Cardiac septum (tissue), 1 donor: ENCODE results near the gene EFTUD2. TPM values are rescaled to one million over a fixed set of nuclear protein-coding genes. Genes with fewer than 3 reads are reported as not detected.

ENCODE experiments used
- DNase-seq: peaks from one replicate; pipeline ENCODE4 v3.0.0-alpha.2; 2020; ENCODE audit warnings: low spot score
- intact Hi-C: fragments of 100-400 bp; cut with DNase I; formaldehyde crosslinking; loops from one replicate; pipeline ENCODE4 v1.14.0; 2022
- total RNA-seq: library from RNA; stranded (reverse); fragmentation: NEBNext Ultra II Directional; extraction: Animal tissue kit (Norgen Biotek cat#: 25700); gene quantifications from one replicate; pipeline ENCODE4 v1.2.1, GENCODE V29; 2021
- donor health status: DM: no; HTN: no; CAD: no.

The EFTUD2 gene
- total RNA-seq, 1 donor from 2014 or later: 62.0 TPM

DNA sequence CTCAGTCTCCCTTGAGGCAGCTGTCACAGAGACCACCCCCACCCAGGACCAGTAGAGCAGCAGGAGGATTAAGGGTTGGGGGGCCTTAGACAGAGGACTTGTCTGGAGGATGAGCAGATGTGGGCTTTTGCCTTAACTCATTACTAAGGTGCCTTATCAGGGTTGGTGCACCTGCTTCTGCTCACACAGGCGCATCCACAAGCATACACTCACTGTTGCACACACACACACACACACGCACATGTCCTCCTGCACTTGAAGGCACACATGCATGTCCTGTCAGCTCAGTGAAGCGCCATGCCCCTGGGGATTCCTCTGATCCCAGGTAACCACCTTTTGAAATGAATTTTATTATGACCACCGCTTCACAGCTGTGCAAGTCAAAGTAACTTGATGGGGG, 14.9 kb upstream of the EFTUD2 start:
- no peak for DNase-seq
- intact Hi-C loops: no loop called here

DNA sequence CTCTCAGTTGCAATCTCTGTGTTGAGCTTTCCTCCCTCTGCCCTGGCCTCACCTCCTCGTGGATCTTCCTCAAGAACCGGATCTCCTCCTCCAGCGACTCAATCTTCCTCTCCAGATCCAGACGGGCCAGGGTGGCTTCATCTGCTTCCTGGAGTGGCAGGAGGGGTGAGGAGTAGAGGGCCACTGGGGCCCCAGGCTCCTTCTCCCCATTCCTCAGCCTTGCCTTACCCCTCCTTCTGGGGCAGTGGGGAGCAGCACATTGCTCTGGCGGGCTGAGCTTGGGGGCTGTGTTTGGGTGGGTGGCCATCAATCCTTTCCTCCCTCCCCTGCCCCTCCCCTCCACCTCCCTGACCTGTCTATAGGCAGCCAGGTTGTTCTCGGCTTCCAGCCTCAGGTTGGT, 14.4 kb upstream of the EFTUD2 start:
- DNase-seq: peak; percentile 43
- intact Hi-C loops: no loop called here

DNA sequence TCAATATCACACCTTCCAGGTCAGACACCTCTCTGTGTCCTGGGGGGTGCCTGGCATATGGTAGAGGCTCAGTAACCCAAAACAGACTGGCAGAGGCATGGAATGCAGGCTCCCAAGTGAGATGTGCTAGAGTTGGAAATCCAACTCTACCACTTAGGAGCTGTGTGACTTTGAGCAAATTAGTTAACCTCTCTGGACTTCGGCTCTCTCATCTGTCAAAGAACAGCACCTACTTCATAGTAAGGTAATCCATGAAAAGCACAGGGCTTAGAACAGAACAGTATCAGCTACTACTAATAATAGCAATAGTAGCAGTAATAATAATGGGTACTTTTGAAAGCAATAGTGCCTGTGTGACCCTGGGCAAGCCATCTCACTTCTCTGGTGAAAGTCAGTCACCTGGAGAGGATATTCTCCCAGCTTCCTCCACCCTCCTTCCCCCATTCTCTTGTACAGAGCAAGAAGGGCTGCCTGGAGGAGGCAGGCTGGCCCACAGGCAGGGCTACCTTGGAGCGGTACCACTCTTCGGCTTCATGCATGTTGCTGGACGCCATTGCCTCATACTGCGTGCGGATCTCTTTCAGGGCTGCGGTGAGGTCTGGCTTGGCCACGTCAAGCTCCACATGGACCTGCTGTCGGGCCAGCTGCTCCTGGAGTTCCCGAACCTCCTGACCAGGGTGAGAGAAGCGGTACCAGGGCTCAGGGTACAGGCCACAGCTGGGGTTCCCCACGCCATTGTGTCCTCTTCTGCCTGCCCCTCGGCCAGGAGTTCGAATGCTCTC, 13.7 kb upstream of the EFTUD2 start:
- intact Hi-C loops: no loop called here
- peak; percentile 69 for DNase-seq

DNA sequence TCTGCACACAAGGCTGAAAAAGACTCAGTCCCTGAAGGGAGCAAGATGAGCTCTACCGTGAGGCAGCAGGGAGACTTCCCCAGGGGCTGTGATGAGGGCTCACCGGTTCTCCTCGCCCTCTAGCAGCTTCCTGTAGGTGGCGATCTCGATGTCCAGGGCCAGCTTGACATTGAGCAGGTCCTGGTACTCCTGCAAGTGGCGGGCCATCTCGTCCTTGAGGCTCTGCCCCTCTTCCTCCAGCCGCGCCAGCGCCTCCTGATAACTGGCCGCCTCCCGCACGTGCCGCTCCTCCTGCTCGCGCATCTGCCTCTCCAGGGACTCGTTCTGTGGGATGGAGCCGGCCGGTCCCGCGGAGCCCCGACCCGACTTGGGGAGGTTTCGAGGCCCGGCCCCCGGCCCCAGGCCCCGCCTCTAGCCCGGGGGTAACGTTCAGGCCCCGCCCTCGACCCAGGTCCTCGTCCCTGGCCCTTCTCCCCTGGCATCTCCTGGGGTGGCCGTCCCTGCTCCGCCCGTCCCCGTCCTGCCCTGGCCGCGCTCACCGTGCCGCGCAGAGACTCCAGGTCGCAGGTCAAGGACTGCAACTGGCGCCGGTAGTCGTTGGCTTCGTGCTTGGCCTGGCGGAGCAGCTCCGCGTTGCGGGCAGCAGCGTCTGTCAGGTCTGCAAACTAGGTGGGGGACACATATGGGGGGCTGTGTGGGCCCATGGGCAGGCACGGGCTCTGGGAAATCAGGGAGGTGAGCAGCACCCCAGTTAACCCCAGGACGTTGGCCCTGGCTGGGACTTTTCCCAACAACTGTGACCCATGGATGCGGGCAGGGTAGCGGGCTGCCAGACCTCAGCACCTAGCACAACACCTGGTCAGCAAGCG, 12.1 kb upstream of the EFTUD2 start:
- DNase-seq: peak; percentile 83
- intact Hi-C loops: no loop called here

DNA sequence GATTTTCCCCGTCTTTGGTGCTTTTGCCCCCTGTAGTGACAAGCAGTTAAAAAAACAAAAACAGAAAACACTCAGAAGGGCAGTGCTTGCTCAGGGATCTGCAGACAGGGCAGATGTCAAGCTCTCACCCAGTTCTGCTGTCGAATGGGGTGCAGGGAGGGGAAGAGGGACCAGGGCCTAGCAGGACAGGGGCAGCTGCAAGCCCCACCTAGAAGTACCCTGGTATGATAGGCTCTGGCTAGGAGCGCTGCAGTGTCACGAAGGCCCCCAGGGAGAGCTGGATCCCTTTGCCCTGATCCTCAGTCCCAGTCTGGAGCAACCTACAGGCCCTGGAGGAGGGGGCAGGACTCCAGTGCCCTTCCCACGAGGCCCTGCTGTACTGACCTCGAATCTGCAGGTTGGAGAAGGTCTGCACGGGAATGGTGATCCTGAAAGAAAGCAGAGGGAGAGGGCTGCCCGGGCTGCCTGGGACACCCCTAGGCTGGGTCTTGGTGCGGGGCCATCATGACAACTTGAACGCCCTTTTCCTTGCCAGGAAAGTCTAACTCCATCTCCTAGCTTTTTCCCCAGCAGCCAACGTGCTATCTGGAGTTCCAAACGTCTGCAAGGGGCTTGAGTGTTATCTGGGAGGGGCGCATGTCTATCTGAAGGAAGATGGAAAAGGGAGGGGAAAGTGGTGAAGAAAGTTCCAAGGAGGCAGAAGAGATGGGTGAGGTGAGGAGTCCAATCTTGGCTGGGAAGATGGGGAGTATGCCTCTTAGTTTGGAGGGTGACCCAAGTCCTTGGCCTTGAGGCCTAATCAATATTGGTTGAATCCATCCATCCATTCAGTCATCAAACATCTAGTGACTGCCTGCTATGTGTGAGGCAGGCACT, 11.2 kb upstream of the EFTUD2 start:
- DNase-seq: no peak
- intact Hi-C loops: no loop called here

DNA sequence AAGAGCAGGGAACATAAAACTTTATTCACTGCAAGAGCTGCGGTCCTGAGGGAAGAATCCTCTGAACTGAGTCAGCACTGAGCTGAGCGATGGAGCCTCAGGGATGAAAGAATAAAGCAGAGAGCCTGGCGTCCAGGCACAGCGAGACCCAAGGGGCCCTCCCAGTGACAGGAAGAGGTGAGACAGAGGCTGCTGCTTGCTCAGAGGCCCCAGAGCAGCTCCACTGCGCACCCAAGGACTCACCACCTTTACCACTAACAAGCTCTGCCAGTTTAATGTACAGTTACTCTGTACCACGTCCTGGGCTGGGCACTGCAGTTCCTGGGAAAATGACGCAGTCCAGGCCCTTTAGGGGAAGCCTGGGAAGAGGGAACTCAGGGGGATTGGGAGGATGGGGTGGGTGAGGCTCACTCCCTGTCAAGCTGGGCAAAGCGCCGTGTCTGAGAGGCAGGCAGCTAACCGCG, 10.5 kb upstream of the EFTUD2 start:
- no peak for DNase-seq
- intact Hi-C loops: no loop called here

DNA sequence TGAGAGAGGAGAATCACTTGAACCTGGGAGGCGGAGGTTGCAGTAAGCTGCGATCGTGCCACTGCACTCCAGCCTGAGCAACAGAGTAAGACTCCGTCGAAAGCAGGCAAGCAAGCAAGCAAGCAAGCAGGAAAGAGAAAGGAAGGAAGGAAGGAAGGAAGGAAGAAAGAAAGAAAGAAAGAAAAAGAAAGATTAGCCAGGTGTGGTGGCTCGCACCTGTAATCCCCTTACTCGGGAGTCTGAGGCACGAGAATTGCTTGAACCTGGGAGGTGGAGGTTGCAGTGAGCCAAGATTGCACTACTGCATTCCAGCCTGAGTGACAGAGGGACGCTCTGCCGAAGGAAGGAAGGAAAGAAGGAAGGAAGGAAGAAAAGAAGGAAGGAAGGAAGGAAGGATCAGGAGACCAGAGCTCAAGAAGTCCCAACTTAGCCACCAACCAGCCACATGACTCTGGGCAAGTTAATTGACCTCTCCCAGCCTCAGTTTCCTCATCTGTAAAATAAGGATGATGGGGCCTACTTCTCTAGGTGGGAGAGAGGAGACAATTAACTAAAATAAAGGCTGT, 9.6 kb upstream of the EFTUD2 start:
- intact Hi-C loops: no loop called here
- DNase-seq: no peak

DNA sequence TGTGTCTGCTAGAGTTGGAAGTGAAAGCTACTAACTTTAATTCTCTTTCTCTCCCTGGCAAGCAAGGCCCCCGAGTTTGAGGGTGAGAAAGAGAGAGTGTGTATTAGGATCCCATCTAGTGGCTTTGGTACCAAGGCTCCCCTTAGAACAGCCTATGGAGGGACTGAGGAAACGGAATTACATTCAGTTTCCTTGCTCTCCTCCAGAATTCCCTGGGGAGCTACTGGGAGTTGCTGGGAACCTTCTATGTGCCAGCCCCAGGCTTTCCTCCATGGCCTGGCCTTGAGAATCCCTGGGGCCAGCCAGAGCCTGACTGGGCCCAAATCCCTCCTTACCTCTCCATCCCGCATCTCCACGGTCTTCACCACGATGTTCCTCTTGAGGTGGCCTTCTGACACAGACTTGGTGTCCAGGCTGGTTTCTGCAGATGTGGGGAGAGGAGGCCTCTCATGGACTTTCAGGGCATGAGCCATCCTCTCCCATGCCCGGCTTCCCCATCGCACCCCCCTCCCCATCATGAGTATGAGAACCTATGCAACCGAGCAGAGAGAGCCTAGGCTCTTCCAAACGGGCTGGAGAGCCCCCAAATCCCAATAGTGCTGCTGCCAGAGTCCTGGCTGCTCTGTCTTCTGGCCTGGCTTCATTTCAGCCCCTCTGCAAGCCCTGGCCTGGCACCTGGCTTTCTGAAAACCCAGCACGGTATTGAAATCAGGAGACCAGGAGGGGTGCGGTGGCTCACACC, 8.7 kb upstream of the EFTUD2 start:
- no peak for DNase-seq
- intact Hi-C loops: no loop called here

DNA sequence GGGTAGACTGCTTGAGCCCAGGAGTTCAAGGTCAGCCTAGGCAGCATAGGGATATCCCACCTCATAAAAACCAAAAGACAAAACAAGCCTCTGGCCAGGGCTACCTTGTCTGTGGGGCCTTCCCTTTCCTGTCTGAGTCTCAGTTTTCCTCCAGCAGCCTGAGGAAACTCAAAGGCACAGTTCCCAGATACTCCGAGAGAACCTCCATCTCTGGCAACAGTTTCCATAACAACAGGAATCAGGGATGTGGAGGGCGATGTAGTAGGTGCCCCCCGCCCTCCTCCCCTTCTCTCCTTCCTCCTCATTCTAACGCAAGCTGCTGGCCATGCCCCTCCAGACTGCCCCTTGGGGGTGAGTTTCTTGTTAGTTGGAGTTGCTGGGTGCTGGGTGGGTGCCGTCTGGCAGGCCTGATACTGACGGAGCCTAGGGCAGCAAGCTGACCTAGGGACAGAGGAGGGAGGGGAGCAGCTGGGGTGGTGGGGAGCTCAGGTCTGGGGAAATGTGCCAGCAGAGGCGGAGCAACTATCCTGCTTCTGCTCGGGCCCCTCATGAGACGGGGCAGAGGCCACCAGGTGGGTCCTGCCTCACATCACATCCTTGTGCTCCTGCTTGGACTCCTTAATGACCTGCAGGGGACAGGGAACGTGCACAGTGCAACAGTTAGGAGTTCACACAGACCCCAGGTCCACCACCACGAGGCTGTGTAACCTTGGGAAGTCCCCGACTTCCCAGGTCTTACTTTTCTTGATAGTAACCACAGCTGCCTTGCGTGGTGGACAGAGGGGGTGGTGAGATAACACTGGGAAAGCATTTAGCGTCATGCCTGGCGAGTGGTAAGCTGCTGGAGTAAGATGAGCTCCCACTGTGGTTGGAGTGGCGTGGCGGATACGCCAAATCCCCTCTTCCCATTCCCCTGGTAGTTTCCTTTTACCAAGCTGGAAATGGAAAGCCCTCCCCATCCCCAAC, 7.8 kb upstream of the EFTUD2 start:
- no peak for DNase-seq

DNA sequence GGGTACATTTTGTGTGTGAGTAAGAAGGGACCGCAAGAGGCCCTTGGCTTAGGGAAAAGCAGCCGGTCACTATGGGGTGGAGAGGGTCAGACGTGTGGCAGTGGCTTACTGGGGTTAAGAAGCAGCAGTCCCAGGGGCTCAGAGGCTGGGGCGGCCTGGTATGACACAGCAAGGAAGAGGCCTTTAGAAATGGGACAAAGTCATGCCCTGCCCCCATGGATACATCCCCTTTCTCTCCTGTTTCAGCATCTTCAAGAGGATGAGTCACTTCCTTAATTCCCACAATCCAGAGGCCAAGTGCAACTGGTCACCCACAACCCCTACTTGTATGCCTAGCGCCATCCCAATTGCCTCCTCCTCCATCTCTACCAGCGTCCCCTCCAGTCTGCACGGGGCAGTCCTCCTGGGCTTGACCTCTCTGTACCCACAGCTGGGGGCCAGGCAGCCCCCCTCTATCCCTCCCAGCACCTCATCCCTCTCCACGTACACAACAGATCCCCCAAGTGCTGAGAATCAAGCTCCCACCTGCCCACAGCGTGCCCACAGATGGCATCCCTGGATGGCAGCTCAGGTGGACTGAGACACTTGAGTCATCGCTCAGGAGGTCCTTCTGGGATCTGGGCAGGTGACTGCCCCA, 6.9 kb upstream of the EFTUD2 start:
- intact Hi-C loops: no loop called here

More for the DNA sequence above, 7.8 kb upstream of the EFTUD2 start:
- intact Hi-C loops: no loop called here

DNA sequence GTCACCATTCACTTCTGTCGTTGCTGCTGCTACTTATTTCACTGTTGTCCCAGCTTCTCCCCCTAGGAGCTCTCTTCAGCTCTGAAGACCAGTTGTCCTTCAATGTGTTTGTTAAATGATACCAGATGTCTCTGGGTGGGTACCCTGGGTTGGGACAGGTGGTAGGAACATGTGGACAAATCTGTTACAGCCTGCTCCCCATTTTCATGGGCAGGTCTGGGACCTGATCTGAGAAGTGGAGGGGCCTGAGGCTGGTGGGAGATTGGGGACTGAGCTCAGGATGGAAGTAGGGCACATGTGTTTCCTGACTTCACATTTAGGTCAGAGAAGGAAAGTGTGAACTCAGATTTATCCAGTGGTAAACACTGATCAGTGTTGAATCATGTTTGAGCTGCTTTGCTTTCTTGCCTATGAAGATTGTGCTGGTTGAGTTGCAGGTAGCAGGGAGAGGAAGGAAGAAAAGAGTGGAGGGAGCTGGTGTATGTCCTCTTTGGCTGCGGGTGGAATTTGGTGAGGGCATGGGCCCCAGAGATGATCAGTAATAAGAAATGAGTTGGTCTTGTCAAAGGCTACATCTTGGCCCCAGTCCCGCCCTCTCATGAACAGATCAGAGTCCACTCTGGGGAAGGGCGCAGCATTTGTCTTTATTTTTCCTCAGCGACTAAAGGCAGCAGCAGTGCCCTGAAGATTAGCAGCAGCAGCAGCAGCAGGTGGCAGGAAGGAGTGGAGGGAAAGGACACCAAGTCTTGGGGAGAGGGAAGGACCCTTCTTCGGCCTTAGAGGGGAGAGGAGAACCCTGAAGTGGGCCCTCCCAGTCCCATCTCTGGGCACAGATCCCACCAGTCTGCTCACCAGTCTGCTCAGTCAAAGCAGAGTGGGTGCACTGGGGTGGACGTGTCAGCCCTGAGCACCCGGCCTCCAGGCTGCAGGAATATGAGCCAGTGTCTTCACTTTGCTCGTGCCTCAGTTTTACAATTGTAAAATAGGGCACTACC, 6.1 kb upstream of the EFTUD2 start:
- intact Hi-C loops: no loop called here

More for the DNA sequence above, 6.9 kb upstream of the EFTUD2 start:
- no peak for DNase-seq

DNA sequence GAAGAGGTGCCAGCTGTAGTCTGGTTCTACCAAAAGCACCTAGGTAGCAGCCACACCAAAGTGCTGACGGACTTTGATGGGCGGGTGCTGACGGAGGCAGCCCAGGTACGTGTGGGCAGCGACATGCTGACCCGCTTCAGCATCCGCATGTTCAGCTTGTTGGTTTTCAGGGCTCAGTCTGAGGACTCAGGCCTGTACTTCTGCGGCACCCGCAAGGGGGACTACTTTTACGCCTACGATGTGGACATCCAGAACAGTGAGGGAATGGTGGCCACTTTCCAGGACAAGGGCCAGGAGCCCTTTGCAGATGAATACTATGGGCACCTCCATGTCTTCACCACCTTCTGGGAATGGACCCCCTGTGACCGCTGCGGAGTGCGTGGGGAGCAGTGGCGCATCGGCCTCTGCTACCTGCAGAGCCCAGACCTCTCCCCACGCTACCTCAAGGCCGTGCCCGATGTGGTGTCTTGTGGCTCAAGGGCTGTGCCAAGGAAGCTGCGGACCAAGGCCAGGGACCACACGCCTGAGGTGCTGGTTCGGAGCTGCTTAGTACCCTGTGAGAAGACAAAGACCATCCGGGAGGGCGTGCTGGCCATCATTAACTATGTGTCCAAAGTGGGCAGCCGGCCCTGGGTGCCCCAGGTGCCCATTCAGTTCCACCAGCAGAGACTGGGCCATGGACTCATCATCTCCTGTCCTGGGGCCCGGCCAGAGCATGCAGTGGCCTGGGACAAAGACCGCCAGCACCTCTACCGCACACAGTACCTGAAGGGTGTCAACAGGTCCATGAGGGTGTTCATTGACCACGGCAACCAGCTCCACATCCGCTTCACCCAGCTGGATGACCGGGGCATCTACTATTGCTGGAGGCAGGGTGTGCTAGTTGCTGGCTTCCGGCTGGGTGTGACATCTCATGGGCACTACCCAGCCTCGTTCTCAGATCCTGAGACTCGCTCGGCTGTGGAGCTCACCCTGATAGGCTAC, 5.0 kb upstream of the EFTUD2 start:
- intact Hi-C loops: no loop called here
- DNase-seq: no peak

More for the DNA sequence above, 6.1 kb upstream of the EFTUD2 start:
- no peak for DNase-seq

DNA sequence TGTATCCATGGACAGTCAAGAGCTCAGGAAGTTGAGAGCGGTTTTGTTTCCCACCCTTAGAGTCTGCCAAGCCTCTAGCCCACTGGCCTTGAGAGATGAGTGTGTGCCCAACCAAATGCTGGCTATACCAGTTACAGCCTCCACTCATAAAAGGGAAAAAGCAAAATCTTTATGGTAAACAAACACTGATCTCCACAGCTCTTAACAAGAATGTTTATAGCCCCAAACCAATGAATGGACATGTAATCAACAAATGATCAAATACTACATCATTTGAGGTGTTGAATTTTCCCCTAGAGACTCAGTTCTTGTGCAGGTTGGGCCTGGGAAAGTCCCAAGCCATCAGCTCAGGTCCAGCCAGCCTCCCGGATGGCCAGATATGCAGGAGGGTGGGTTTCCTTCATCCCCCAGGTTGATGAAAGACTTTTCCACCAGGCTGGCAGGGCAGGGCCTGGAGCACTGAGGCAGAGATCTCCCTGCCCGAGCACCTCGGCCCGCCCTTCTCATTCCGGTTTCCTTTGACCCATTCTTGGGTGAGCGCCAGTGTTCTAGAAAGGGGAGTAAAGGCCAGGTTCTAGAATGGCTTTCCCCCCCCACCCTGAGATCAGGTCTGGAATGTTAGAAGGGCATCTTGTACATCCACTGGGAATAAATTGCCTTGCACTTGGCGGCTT, 3.9 kb upstream of the EFTUD2 start:
- DNase-seq: no peak
- intact Hi-C loops: no loop called here

DNA sequence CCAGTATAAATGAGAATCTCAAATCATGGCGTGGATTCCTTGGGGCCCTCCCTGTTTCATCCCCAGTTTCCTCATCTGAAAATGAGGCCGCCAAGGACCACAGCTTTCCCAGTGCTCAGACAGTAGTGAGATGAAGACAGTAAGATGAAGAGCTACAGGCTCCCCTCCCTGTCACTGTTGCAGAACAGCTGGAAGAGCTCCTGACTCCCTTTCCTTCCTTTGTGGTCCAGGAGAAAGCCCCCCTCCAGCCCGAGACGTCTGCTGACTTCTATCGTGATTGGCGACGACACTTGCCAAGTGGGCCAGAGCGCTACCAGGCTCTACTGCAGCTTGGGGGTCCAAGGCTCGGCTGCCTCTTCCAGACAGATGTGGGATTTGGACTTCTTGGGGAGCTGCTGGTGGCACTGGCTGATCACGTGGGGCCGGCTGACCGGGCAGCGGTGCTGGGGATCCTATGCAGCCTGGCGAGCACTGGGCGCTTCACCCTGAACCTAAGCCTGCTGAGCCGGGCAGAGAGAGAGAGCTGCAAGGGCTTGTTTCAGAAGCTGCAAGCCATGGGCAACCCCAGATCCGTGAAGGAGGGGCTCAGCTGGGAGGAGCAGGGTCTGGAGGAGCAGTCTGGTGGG, 3.0 kb upstream of the EFTUD2 start:
- intact Hi-C loops: no loop called here
- no peak for DNase-seq
